HCT116 (cell line): ENCODE results near the gene LAMC3. TPM values are rescaled to one million over a fixed set of nuclear protein-coding genes. Genes with fewer than 3 reads are reported as not detected.

ENCODE experiments used
- ATAC-seq: fragments of 200-7000 bp; cut with Tn5 transposase; 2 replicates; pipeline ENCODE4 v1.9.1; 2020; ENCODE audit warnings: mild to moderate bottlenecking, moderate library complexity
- BruUV-seq: library from RNA; stranded (reverse); fragments of 400-500 nt; replicated peaks from 2 replicates; lab custom pipeline; 2021; lab: Mats Ljungman, UMichigan
- CTCF ChIA-PET: fragments of 300-600 bp; sonication (Branson Sonifier 250); formaldehyde crosslinking; loops from one replicate; lab custom pipeline; 2021; ENCODE audit warnings: antibody characterized with exemption; lab: Charles Lee
- POLR2A ChIA-PET: fragments of 300-600, 350-600 bp; sonication (Branson Sonifier 250); formaldehyde crosslinking; loops from one replicate; lab custom pipeline; 2021; ENCODE audit warnings: antibody characterized with exemption; lab: Charles Lee
- RAD21 ChIA-PET, 2 experiments: fragments of 300-600 bp; sonication (Branson Sonifier 250); formaldehyde crosslinking; loops; one replicate each; lab custom pipeline; 2023; ENCODE audit warnings: low total read pairs in 2 of 2; ENCODE audit not compliant: uncharacterized antibody in 2 of 2, unreplicated experiment in 2 of 2, low non-redundant PET in 1 of 2; lab: Charles Lee
- DNase-seq: peaks from one replicate; pipeline ENCODE4 v3.0.0-alpha.2; 2010; ENCODE audit warnings: low read depth, low spot score
- H2AFZ ChIP-seq: fragments of 200-600 bp; shearing (Covaris generic), sonication (generic); 2 replicates; pipeline ENCODE4 v1.6.1; 2017; ENCODE audit warnings: low read depth, mixed run types, mixed read lengths, antibody characterized with exemption, low read length; ENCODE audit not compliant: poor library complexity, severe bottlenecking
- H3K27ac ChIP-seq: 2 replicates; pipeline ENCODE4 v1.5.1; 2012; ENCODE audit warnings: low read depth, low read length
- H3K27me3 ChIP-seq: fragments of 200-600 bp; sonication (generic); 2 replicates; pipeline ENCODE4 v1.6.1; 2016; ENCODE audit warnings: mixed run types, low read length, mixed read lengths; ENCODE audit not compliant: insufficient read depth
- H3K36me3 ChIP-seq, 2 experiments: fragments of 200-500 bp in 1 of 2; fragments of 200-600 bp in 1 of 2; sonication (Bioruptor generic) in 1 of 2; sonication (generic) in 1 of 2; 2 replicates each; pipeline versions ENCODE4 v1.5.1 to v1.6.1; 2014 to 2016; ENCODE audit warnings: low read length in 2 of 2, inconsistent platforms in 1 of 2, mixed read lengths in 1 of 2, mixed run types in 1 of 2; ENCODE audit not compliant: insufficient read depth in 2 of 2, control insufficient read depth in 1 of 2
- H3K4me1 ChIP-seq, 2 experiments: fragments of 200-600 bp in 1 of 2; sonication (generic) in 1 of 2; 2 replicates each; pipeline versions ENCODE4 v1.5.1 to v1.6.1; 2012 to 2017; ENCODE audit warnings: low read length in 2 of 2, inconsistent platforms in 1 of 2, mild to moderate bottlenecking in 1 of 2, mixed read lengths in 1 of 2, mixed run types in 1 of 2, moderate library complexity in 1 of 2; ENCODE audit not compliant: insufficient read depth in 2 of 2, control insufficient read depth in 1 of 2
- H3K4me2 ChIP-seq: fragments of 200-600 bp; sonication (generic); 2 replicates; pipeline ENCODE4 v1.6.1; 2017; ENCODE audit warnings: mixed run types, low read length, mixed read lengths
- H3K4me3 ChIP-seq, 2 experiments: fragments of 200-600 bp in 1 of 2; sonication (generic) in 1 of 2; replicated peaks in 1 of 2; 2 replicates each; pipeline ENCODE4 v1.5.1; 2011 to 2016; ENCODE audit warnings: low read length in 2 of 2, control low read depth in 1 of 2, low read depth in 1 of 2, mild to moderate bottlenecking in 1 of 2, mixed read lengths in 1 of 2, mixed run types in 1 of 2
- H3K79me2 ChIP-seq: fragments of 200-600 bp; sonication (generic); 2 replicates; pipeline ENCODE4 v1.6.1; 2017; ENCODE audit warnings: mild to moderate bottlenecking, mixed run types, low read length, moderate library complexity, mixed read lengths; ENCODE audit not compliant: insufficient read depth
- H3K9ac ChIP-seq: fragments of 200-600 bp; sonication (generic); 2 replicates; pipeline ENCODE4 v1.6.1; 2016; ENCODE audit warnings: low read length, mixed read lengths
- H3K9me2 ChIP-seq: fragments of 200-600 bp; sonication (generic), shearing (Covaris generic); 2 replicates; pipeline ENCODE4 v1.6.1; 2017; ENCODE audit warnings: mixed run types, mild to moderate bottlenecking, moderate library complexity; ENCODE audit not compliant: insufficient read depth
- H3K9me3 ChIP-seq, 2 experiments: fragments of 200-500 bp in 1 of 2; fragments of 200-600 bp in 1 of 2; sonication (Bioruptor generic) in 1 of 2; sonication (generic) in 1 of 2; 2 replicates each; pipeline ENCODE4 v1.6.1; 2014 to 2017; ENCODE audit warnings: low read length in 2 of 2, mixed read lengths in 2 of 2, inconsistent platforms in 1 of 2, low read depth in 1 of 2, mild to moderate bottlenecking in 1 of 2, mixed run types in 1 of 2, moderate library complexity in 1 of 2; ENCODE audit not compliant: control insufficient read depth in 1 of 2, insufficient read depth in 1 of 2
- H4K20me1 ChIP-seq: fragments of 200-600 bp; sonication (generic), shearing (Covaris generic); 2 replicates; pipeline ENCODE4 v1.6.1; 2017; ENCODE audit warnings: mixed run types, mild to moderate bottlenecking, moderate library complexity; ENCODE audit not compliant: insufficient read depth
- CEBPB ChIP-seq: IDR thresholded peaks from 2 replicates; pipeline ENCODE4 v1.6.1; 2012; ENCODE audit warnings: low read depth
- EGR1 ChIP-seq: IDR thresholded peaks from 2 replicates; pipeline ENCODE4 v1.6.1; 2012; ENCODE audit warnings: low read depth
- ELF1 ChIP-seq: IDR thresholded peaks from 2 replicates; pipeline ENCODE4 v1.6.1; 2012; ENCODE audit warnings: low read depth, borderline replicate concordance
- JUND ChIP-seq: IDR thresholded peaks from 2 replicates; pipeline ENCODE4 v1.6.1; 2012
- POLR2A ChIP-seq: IDR thresholded peaks from 2 replicates; pipeline ENCODE4 v1.7.0; 2011; ENCODE audit warnings: borderline replicate concordance; ENCODE audit not compliant: insufficient read depth, insufficient read length; ENCODE audit errors: extremely low read depth
- POLR2AphosphoS5 ChIP-seq: IDR thresholded peaks from 2 replicates; pipeline ENCODE4 v1.6.1; 2011; ENCODE audit warnings: mild to moderate bottlenecking, low read depth, low read length, moderate library complexity
- SIN3A ChIP-seq: IDR thresholded peaks from 2 replicates; pipeline ENCODE4 v1.6.1; 2012; ENCODE audit warnings: low read depth
- SRF ChIP-seq: IDR thresholded peaks from 2 replicates; pipeline ENCODE4 v1.6.1; 2012; ENCODE audit warnings: low read depth
- YY1 ChIP-seq: IDR thresholded peaks from 2 replicates; pipeline ENCODE4 v1.6.1; 2011; ENCODE audit warnings: low read length, low read depth, moderate library complexity, mild to moderate bottlenecking; ENCODE audit not compliant: insufficient replicate concordance; ENCODE audit errors: extremely low read depth
- ZFX ChIP-seq: fragments of 450-650 bp; IDR thresholded peaks from 2 replicates; pipeline ENCODE4 v1.6.1; 2017
- ZNF274 ChIP-seq: fragments of 200-500 bp; sonication (Bioruptor generic); IDR thresholded peaks from 2 replicates; pipeline ENCODE4 v1.6.1; 2014; ENCODE audit warnings: mild to moderate bottlenecking, low read depth, low read length, inconsistent platforms
- intact Hi-C: fragments of 100-400 bp; cut with micrococcal nuclease; formaldehyde crosslinking; loops from 2 replicates; pipeline ENCODE4 v1.10.0; 2022
- total RNA-seq: library from RNA; stranded (reverse); gene quantifications from one replicate; pipeline ENCODE4 v1.2.1, GENCODE V29; 2021; ENCODE audit not compliant: unreplicated experiment
- TF ChIP-seq, protein P1 (sequence below): IDR thresholded peaks from 2 replicates; pipeline ENCODE4 v1.6.1; 2012
- TF ChIP-seq, protein P2 (sequence below): IDR thresholded peaks from 2 replicates; pipeline ENCODE4 v1.6.1; 2012
- TF ChIP-seq, protein P3 (sequence below): IDR thresholded peaks from 2 replicates; pipeline ENCODE4 v1.6.1; 2011; ENCODE audit warnings: mild to moderate bottlenecking, low read length, moderate library complexity; ENCODE audit not compliant: insufficient replicate concordance; ENCODE audit errors: extremely low read depth
- TF ChIP-seq, protein P4 (sequence below), 3 experiments: fragments of 200-600 bp in 1 of 3; sonication (generic) in 1 of 3; IDR thresholded peaks in 2 of 3; conservative IDR thresholded peaks in 1 of 3; 2 replicates each; pipeline ENCODE4 v1.5.1; 2012 to 2017; ENCODE audit warnings: low read depth in 2 of 3, low read length in 2 of 3, antibody characterized with exemption in 1 of 3, borderline replicate concordance in 1 of 3, control low read depth in 1 of 3, mild to moderate bottlenecking in 1 of 3, mixed read lengths in 1 of 3, mixed run types in 1 of 3, moderate library complexity in 1 of 3; ENCODE audit not compliant: insufficient read depth in 1 of 3
- TF ChIP-seq, protein P5 (sequence below): IDR thresholded peaks from 2 replicates; pipeline ENCODE4 v1.6.1; 2012; ENCODE audit warnings: low read depth

The LAMC3 gene
- total RNA-seq, 1 experiment from 2014 or later: 7.7 TPM

DNA sequence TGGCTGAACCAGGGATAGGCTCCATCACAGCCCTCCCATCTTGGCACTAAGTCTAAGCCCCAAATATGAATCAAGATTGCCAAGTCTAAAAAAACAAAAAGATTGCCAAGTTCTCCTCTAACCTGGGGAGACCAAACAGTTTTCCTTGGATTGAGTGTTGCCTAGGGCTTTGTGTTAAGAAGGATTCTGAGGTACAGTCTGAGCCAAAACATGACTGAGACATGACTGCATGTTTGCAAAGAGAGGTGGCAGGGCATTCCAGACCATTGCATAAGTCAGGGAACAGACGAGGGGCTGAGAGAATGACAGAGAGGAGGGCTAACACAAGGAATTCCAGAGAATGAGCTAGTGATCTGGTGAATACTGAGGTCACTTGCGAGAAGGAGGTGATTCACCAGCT is 11.4 kb downstream of the LAMC3 start:
- H4K20me1 ChIP-seq: no peaks in the 10 kb centered on the region
- H3K36me3 ChIP-seq: no peaks in the 10 kb centered on the region
- H3K27me3 ChIP-seq: no peaks in the 10 kb centered on the region
- H3K9me3 ChIP-seq: no peaks in the 10 kb centered on the region
- no peak overlapping the region for H3K4me2 ChIP-seq
- ChIA-PET POLR2A (no interaction called here), CTCF (interaction anchor here (1.0 kb wide), 1 partner anchor 26 kb away, joined by 7 read pairs; no protein-coding TSS in a partner anchor), RAD21 (no interaction called here)
- no peak for ATAC-seq
- no peak overlapping the region for H3K27ac ChIP-seq
- no peak overlapping the region for H2AFZ ChIP-seq
- DNase-seq: no peak
- H3K9ac ChIP-seq: no peak overlapping the region
- intact Hi-C loops: no loop called here
- H3K79me2 ChIP-seq: no peaks in the 10 kb centered on the region
- H3K4me1 ChIP-seq: no peaks in the 10 kb centered on the region
- no peak overlapping the region for H3K4me3 ChIP-seq
- TF ChIP-seq EGR1 (no peak), JUND (no peak), CEBPB (no peak), ZNF274 (no peak), ELF1 (no peak), POLR2AphosphoS5 (no peak), YY1 (no peak), POLR2A (no peak), SRF (no peak), ZFX (no peak), SIN3A (no peak)
- TF ChIP-seq, protein P1, sequence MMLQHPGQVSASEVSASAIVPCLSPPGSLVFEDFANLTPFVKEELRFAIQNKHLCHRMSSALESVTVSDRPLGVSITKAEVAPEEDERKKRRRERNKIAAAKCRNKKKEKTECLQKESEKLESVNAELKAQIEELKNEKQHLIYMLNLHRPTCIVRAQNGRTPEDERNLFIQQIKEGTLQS: no peak
- TF ChIP-seq, protein P2, sequence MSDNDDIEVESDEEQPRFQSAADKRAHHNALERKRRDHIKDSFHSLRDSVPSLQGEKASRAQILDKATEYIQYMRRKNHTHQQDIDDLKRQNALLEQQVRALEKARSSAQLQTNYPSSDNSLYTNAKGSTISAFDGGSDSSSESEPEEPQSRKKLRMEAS: no peak
- TF ChIP-seq, protein P3, sequence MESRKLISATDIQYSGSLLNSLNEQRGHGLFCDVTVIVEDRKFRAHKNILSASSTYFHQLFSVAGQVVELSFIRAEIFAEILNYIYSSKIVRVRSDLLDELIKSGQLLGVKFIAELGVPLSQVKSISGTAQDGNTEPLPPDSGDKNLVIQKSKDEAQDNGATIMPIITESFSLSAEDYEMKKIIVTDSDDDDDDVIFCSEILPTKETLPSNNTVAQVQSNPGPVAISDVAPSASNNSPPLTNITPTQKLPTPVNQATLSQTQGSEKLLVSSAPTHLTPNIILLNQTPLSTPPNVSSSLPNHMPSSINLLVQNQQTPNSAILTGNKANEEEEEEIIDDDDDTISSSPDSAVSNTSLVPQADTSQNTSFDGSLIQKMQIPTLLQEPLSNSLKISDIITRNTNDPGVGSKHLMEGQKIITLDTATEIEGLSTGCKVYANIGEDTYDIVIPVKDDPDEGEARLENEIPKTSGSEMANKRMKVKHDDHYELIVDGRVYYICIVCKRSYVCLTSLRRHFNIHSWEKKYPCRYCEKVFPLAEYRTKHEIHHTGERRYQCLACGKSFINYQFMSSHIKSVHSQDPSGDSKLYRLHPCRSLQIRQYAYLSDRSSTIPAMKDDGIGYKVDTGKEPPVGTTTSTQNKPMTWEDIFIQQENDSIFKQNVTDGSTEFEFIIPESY: no peak
- TF ChIP-seq, protein P4, sequence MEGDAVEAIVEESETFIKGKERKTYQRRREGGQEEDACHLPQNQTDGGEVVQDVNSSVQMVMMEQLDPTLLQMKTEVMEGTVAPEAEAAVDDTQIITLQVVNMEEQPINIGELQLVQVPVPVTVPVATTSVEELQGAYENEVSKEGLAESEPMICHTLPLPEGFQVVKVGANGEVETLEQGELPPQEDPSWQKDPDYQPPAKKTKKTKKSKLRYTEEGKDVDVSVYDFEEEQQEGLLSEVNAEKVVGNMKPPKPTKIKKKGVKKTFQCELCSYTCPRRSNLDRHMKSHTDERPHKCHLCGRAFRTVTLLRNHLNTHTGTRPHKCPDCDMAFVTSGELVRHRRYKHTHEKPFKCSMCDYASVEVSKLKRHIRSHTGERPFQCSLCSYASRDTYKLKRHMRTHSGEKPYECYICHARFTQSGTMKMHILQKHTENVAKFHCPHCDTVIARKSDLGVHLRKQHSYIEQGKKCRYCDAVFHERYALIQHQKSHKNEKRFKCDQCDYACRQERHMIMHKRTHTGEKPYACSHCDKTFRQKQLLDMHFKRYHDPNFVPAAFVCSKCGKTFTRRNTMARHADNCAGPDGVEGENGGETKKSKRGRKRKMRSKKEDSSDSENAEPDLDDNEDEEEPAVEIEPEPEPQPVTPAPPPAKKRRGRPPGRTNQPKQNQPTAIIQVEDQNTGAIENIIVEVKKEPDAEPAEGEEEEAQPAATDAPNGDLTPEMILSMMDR (IDR thresholded peaks at IDR 0.05 in 2 of 3, conservative IDR thresholded peaks at IDR 0.05 in 1 of 3; ENCODE audit: borderline replicate concordance in 1 of 3, insufficient read depth in 1 of 3, low read depth in 2 of 3, low read length in 2 of 3): no peak
- TF ChIP-seq, protein P5, sequence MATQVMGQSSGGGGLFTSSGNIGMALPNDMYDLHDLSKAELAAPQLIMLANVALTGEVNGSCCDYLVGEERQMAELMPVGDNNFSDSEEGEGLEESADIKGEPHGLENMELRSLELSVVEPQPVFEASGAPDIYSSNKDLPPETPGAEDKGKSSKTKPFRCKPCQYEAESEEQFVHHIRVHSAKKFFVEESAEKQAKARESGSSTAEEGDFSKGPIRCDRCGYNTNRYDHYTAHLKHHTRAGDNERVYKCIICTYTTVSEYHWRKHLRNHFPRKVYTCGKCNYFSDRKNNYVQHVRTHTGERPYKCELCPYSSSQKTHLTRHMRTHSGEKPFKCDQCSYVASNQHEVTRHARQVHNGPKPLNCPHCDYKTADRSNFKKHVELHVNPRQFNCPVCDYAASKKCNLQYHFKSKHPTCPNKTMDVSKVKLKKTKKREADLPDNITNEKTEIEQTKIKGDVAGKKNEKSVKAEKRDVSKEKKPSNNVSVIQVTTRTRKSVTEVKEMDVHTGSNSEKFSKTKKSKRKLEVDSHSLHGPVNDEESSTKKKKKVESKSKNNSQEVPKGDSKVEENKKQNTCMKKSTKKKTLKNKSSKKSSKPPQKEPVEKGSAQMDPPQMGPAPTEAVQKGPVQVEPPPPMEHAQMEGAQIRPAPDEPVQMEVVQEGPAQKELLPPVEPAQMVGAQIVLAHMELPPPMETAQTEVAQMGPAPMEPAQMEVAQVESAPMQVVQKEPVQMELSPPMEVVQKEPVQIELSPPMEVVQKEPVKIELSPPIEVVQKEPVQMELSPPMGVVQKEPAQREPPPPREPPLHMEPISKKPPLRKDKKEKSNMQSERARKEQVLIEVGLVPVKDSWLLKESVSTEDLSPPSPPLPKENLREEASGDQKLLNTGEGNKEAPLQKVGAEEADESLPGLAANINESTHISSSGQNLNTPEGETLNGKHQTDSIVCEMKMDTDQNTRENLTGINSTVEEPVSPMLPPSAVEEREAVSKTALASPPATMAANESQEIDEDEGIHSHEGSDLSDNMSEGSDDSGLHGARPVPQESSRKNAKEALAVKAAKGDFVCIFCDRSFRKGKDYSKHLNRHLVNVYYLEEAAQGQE: no peak
- BruUV-seq: no TSS peak
- no peaks in the 10 kb centered on the region for H3K9me2 ChIP-seq
